Kidney (tissue), 14 donors: ENCODE data around the gene MED25. TPM values are rescaled to one million over a fixed set of nuclear protein-coding genes. Genes with fewer than 3 reads are reported as not detected.
"Not testable (repeated sequence)": the region's sequence is repeated elsewhere in the genome, so short reads cannot be mapped to it uniquely, and the experiment has no call there.

Experiments used
- DNase-seq, 5 donors: peaks; one replicate each; pipeline ENCODE4 v3.0.0-alpha.2; 2013 to 2020
- FAIRE-seq: peaks from 2 replicates; lab custom pipeline; 2012; peaks lifted over from hg19 to GRCh38; lab: Jason Lieb, UNC
- H3K27ac ChIP-seq, 2 donors: one replicate each; pipeline ENCODE4 v1.7.0; 2013; ENCODE audit warnings: low read depth in 2 of 2, low read length in 2 of 2, inconsistent platforms in 1 of 2
- H3K27me3 ChIP-seq: one replicate; pipeline ENCODE4 v1.7.1; 2013; ENCODE audit warnings: low read length, inconsistent platforms; ENCODE audit not compliant: control insufficient read depth, insufficient read depth
- H3K36me3 ChIP-seq, 3 donors: one replicate each; pipeline versions ENCODE4 v1.7.0 to v1.7.1; 2013; ENCODE audit warnings: low read length in 3 of 3, control low read depth in 1 of 3, inconsistent platforms in 1 of 3; ENCODE audit not compliant: insufficient read depth in 3 of 3, control insufficient read depth in 2 of 3
- H3K4me1 ChIP-seq, 3 donors: one replicate each; pipeline versions ENCODE4 v1.7.0 to v1.7.1; 2013; ENCODE audit warnings: low read length in 3 of 3, inconsistent platforms in 1 of 3, low read depth in 1 of 3; ENCODE audit not compliant: control insufficient read depth in 2 of 3, insufficient read depth in 2 of 3
- H3K4me3 ChIP-seq, 3 donors: one replicate each; pipeline versions ENCODE4 v1.7.0 to v1.8.1; 2013; ENCODE audit warnings: low read length in 3 of 3, control low read depth in 1 of 3, inconsistent platforms in 1 of 3
- H3K9ac ChIP-seq, 3 donors: one replicate each; pipeline versions ENCODE4 v1.7.0 to v1.7.1; 2013; ENCODE audit warnings: low read length in 3 of 3, control low read depth in 1 of 3, inconsistent platforms in 1 of 3
- H3K9me3 ChIP-seq, 3 donors: one replicate each; pipeline versions ENCODE4 v1.7.0 to v1.7.1; 2013; ENCODE audit warnings: low read length in 3 of 3, control low read depth in 1 of 3, inconsistent platforms in 1 of 3; ENCODE audit not compliant: control insufficient read depth in 2 of 3, insufficient read depth in 1 of 3
- intact Hi-C: fragments of 100-400 bp; cut with DNase I; formaldehyde crosslinking; loops from one replicate; pipeline ENCODE4 v1.11.1; 2022
- polyA plus RNA-seq: library from polyadenylated mRNA; stranded (reverse); fragments of 350-450 nt; fragmentation: Illumina TruSeq; extraction: RNeasy Lipid Tissue Mini Kit (QIAGEN cat#74804); gene quantifications from one replicate; pipeline ENCODE4 v1.2.3, GENCODE V29; 2014; ENCODE audit warnings: low read depth, low replicate concordance; ENCODE audit not compliant: insufficient read depth
- total RNA-seq: library from RNA; stranded (reverse); fragmentation: NEBNext Ultra II Directional; extraction: Animal tissue kit (Norgen Biotek cat#: 25700); gene quantifications from one replicate; pipeline ENCODE4 v1.2.1, GENCODE V29; 2021
- TF ChIP-seq, protein P1 (sequence below): IDR thresholded peaks from 3 replicates; pipeline ENCODE4 v1.5.1; 2012; ENCODE audit warnings: mild to moderate bottlenecking, moderate library complexity, borderline replicate concordance; ENCODE audit not compliant: insufficient read depth; ENCODE audit errors: extremely low read depth
- donor health status: control.
- donor health status: control.
- donor health status: control.
- donor health status: control.
- donor health status: control.
- donor health status: DM: yes; HTN: yes; CAD: no.
- donor health status: Normal renal cell carcinoma (clear cell type).

The MED25 gene
- total and polyA plus RNA-seq, 2 donors from 2014 or later = 37.3 to 53.2 TPM

GRCh38 chr19:49818649-49819370 is 721 bp downstream of the MED25 start:
- FAIRE-seq = no peak
- no peaks in the 10 kb centered on the region for H3K27me3 ChIP-seq
- peak in 4 of 5 donors; percentile 24 to 76 (median 45) for DNase-seq
- TF ChIP-seq, protein P1, sequence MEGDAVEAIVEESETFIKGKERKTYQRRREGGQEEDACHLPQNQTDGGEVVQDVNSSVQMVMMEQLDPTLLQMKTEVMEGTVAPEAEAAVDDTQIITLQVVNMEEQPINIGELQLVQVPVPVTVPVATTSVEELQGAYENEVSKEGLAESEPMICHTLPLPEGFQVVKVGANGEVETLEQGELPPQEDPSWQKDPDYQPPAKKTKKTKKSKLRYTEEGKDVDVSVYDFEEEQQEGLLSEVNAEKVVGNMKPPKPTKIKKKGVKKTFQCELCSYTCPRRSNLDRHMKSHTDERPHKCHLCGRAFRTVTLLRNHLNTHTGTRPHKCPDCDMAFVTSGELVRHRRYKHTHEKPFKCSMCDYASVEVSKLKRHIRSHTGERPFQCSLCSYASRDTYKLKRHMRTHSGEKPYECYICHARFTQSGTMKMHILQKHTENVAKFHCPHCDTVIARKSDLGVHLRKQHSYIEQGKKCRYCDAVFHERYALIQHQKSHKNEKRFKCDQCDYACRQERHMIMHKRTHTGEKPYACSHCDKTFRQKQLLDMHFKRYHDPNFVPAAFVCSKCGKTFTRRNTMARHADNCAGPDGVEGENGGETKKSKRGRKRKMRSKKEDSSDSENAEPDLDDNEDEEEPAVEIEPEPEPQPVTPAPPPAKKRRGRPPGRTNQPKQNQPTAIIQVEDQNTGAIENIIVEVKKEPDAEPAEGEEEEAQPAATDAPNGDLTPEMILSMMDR = no peak
- H3K9ac ChIP-seq = peak overlapping the region; percentile 75 to 89 (median 88)
- H3K4me3 ChIP-seq = peak overlapping the region; percentile 94 to 97 (median 94)
- H3K9me3 ChIP-seq = no peaks in the 10 kb centered on the region
- peaks cover 2 to 9% (median 7%) of the 10 kb centered on the region in 3 donors for H3K36me3 ChIP-seq
- intact Hi-C loops = no loop called here
- H3K4me1 ChIP-seq = peaks cover 0 to 10% (median 0%) of the 10 kb centered on the region in 3 donors
- peak overlapping the region; percentile 99 for H3K27ac ChIP-seq

GRCh38 chr19:49819452-49820115 is 1.5 kb downstream of the MED25 start:
- H3K27ac ChIP-seq, intact Hi-C loops, DNase-seq, H3K27me3 ChIP-seq, H3K9me3 ChIP-seq, FAIRE-seq: not testable (repeated sequence)
- H3K9ac ChIP-seq = peak overlapping the region in 1 of 3 donors; percentile 88
- peaks cover 2 to 13% (median 7%) of the 10 kb centered on the region in 3 donors for H3K36me3 ChIP-seq
- H3K4me1 ChIP-seq = peaks cover 0 to 10% (median 0%) of the 10 kb centered on the region in 3 donors
- H3K4me3 ChIP-seq = peak overlapping the region in 2 of 3 donors; percentile 94 to 97

GRCh38 chr19:49820125-49820524 is 2.0 kb downstream of the MED25 start:
- peak in 1 of 5 donors; percentile 55 for DNase-seq
- Histone ChIP-seq H3K4me1 (peaks cover 0 to 10% (median 0%) of the 10 kb centered on the region in 3 donors), H3K27ac (no peak overlapping the region), H3K9ac (no peak overlapping the region), H3K27me3 (no peaks in the 10 kb centered on the region), H3K9me3 (no peaks in the 10 kb centered on the region), H3K4me3 (no peak overlapping the region), H3K36me3 (peaks cover 2 to 18% (median 7%) of the 10 kb centered on the region in 3 donors)
- intact Hi-C loops = no loop called here
- no peak for FAIRE-seq
- TF ChIP-seq, protein P1 = no peak

DNA sequence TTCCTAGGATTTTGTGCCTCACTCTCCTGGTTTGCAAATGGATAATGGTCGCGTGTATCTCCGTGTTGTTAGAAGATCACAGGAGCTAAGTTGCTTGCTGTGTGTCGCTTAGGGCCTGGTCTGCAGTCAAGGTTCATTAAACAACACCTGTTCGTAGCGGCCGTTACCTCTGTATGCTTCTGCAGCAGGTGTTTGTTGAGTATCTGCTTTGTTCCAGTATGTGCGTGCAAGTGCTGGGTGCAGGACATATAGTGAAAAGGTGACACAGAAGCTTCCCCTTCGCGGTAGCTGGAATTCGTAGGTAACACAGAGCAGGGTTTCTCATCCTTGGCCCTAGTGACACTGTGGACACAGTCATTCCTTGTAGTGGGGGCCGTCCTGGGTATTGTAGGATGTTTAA is 5.4 kb downstream of the MED25 start:
- Histone ChIP-seq H3K9me3 (no peaks in the 10 kb centered on the region), H3K4me1 (peaks cover 0 to 10% (median 0%) of the 10 kb centered on the region in 3 donors), H3K27ac (no peak overlapping the region), H3K9ac (no peak overlapping the region), H3K36me3 (peaks cover 2 to 20% (median 7%) of the 10 kb centered on the region in 3 donors), H3K27me3 (no peaks in the 10 kb centered on the region), H3K4me3 (no peak overlapping the region)
- DNase-seq = no peak
- no peak for FAIRE-seq
- intact Hi-C loops = no loop called here
- TF ChIP-seq, protein P1 = no peak
